ENCODE data around the gene NUDCD3.
A peak's percentile ranks its signal among the peaks of the same experiment; 100 is the strongest.

The NUDCD3 gene

GRCh38 chr7:44490351-44491200 lies at the start of gene NUDCD3:
Gene NUDCD3, minus strand, starts transcription at chr7:44490658. Its CDS starts 58 bp downstream, at chr7:44490600.
- DNase-seq: peak; percentile 84

DNA sequence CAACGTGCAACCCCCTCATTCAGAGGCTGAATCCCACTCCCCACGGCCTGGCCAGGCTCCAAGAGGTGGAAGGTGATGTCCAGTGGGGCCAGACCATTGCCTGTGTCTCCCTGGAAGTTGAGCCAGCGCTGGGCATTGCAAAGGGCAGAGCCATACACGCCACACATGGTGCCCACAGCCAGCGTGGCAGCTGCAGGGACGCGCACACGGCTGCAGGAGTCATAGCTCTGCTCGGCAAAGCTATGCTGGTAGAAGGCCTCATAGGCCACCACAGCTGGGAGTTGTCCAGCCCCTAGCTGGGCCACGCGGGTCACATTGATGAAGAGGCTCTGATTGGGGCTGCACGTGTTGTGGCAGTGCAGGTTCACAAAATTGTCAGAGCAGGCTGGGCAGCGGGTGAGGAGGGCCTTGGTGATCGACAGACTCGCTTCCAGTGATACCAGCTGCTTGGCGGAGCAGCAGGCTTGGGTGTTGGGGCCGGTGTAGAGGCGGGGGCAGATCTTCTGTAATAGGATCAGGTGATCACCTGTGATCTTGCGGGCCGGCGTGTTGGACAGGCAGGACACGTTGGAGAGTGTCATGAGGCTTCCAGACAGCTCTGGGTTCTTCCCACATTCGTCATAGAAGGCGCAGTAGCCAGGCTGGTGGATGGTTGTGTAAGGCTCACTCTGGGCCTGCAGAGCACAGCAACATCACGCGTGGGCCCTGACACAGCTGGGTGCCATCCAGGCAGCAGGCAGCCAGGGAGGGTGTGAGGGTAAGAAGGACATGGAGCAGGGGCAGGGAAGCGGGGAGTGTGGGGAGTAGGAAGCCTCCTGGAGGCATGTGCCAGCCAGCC lies 49.4 kb upstream of the NUDCD3 start:
- no peak for DNase-seq

DNA sequence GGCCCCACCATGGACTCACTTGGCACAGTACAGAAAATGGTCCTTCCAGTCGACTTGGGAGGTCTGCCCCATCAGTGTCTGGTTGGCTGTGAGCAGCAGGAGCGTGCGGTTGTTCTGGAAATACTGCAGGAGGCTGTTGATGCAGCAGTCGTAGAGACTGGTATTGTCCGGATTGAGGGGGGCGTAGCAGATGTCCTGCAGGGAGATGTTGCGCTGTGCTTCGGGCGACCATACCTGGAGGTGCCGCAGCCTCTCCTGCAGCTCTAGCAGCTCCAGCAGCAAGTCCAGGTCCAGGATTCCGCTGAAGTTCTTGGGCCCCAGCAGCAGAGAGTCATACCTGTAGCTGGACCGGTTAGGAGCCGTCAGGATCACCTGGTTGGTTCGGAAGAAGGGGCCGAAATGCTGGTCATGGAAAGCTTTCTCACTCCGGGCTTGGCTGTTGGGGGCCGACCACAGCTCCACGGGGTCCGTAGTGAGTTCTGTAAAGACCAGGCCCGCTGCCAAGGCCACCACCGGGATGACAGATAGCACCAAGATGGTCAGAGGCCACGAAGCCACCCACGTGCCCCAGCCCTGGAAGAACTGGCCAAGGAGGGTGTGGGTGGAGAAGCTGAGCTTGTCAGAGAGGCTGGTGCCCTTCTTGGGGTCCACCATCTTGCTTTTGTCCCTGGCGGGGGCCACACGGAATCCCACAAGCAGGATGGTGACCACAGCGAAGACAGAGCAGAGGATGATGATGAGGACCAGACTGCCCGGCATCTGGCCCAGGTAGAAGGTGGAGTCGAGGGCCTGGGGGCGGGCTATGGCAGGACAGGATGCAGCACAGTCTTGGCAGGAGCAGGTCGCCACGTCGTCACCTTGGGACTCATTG lies 48.6 kb upstream of the NUDCD3 start:
- no peak for DNase-seq

DNA sequence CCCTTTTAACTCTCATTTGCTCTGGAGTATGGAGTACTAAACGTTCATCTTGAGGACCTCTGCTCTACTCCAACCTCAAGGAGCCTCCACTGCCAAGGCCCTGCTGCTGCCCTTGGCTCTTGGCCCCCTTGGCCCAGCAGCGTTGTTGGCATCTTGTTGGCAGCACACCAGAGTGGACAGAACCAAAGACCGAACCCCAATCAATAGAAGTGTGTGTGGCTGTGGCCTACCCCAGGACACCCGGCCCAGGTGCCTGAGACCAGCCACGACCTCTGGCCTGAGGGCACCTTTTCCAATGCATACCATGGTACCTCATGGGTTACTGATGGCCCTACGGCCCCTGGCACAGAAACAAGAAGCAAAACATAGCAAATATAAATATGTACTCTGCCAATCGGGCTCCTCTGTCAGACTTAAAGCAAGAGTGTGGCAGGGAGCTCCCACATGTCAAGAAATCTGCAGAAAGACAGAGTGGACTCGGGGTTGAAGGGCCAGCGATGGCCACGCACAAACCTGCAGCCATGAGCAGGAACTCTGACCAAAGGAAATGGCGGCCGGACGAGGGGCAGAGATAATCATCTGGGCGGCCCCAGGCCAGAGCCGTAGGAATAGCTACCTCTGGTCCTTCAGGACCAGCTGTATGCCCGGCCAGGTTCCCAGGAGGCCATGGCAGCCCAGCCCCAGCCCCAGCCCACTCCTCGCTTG lies 47.8 kb upstream of the NUDCD3 start:
- no peak for DNase-seq

- DNase-seq: no peak
Observed at GRCh38 chr7:44537442-44537841, 47.0 kb upstream of the NUDCD3 start.

DNA sequence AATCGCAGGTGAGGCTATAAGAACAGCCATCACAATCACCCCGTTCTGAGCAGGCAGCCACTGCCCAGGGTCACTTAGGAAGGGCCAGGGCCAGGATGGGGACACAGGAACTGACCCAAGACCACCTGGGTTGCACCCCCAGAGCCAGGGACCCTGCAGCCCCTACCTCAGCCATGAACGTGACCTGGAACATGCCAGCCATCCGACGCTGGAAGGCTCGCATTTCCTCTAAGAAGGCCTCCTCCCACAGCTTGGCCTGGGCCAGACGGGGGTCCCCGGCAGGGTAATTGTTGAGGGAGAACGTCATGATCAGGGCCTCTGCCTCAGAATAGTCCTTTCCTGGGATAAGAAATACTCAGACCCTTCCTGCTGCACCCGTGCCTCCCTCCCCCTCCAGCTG lies 45.6 kb upstream of the NUDCD3 start:
- DNase-seq: no peak

- DNase-seq: no peak
Observed at GRCh38 chr7:44535348-44536064, 45.0 kb upstream of the NUDCD3 start.

- peak; percentile 44 for DNase-seq
Observed at GRCh38 chr7:44534501-44534900, 44.0 kb upstream of the NUDCD3 start.

DNA sequence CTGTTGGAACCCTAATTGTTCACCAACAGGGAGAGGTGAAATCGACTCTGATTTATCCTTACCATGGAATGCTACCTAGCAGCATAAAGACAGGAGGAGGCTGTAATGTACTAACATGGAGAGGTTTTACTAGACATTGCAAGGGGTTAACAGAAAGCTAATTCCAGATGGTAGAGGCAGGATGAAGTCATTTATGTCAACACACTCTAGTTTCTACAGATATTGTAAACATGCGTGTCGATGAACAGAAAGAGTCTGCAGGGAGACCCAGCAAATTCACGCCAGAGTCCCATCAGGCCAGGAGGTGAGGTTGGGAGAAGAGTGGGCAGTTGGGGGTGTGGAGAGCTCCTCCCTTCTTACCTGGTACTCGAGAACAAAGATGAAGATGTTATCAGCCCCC lies 43.6 kb upstream of the NUDCD3 start:
- DNase-seq: no peak

DNA sequence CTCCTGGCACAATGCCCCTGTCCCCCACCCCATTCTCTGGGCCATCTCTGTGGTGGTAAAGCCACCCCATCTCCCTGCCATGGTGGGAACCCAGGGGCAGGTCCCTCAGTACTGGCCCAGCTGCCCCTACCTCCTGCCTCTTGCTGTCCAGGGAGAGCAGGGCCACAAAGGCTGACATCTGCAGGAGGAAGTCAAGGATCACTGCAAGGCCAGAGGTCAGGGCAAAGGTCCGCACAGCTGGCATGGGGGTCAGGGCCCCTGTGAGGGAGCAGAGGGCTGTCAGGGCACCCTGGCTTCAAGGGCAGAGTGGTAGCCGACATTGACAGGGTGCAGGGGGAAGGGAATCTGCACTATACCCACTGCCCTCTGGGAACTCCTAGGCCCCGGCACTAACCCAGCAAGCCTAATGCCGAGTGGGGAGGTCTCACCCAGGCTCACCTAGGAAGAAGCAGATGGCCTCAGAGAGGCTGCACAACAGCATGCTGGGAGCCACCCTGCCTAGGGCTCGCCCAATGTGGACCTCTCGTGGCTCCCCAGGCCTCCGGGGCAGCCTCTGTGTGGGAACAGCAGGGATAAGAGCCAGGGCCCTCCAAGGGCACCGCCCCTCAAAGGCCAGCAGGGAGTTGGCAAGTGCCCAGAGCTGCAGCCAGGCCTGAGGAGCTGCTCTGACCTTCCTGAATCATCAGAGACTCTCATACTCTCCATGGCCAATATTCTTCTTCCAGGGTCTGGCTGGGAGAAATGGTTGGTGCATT lies 43.0 kb upstream of the NUDCD3 start:
- DNase-seq: no peak

DNA sequence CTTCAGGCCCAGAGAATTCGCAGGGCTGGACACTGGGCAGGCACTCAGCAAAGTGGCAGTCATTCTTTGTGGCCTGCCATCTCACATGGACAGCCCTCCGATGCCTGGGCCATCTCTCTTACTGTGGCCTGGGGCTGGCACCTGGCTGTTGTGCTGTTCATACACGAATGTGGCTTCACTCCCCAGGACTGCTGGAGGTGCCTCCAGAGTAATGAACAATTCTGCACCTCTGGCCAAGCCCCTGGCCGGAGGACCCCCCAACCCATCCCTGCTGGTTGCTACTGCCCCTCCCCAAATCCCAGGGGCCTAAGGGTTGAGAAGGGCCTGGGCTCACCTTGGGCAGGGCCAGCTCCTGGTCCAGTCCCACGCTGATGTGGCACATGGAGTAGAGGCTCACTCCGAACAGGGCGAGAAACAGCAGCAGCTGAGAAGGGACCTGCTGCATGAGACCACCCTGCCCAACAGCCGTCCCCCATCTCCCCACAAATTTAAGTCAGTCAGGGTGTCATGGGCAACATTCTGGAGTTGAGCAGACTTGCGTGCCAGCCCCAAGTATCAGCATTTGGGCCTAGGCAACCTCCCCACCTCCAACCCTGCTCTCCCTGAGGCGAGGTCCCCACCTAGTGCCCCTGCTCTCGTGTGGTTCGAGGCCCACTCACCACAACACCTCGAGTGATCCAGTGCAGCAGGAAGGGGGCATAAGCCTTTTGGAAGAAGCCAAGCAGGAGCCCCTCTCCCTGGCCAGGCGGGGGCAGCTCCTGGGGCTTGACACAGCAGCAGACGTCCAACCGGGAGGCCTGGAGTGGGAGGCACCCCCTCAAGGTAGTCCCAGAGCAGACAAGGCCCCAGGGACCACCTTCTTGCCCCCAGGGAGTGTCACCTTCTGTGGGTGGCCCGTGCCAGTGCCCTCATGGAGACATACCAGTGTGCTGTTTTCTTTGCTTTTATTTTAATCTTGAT lies 41.2 kb upstream of the NUDCD3 start:
- DNase-seq: no peak

DNA sequence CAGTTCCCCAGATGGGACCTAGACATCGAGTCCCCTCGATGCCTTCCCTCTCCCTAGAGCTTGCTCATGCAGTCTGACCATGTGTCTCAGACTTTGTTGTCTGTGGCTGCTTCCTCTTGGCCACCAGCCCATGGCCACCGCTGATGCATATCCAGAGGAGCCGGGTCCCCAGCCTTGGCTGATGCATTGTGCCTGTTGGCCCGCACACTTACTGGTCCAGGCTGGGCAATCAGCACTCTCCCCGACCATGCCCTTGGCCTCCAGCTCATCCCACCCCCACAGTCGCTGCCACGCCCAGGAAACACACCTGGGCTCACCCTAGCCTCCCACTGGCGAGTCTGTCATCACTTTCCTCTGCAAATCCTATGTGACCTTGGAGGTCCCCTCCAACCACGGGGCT lies 40.5 kb upstream of the NUDCD3 start:
- no peak for DNase-seq

GRCh38 chr7:44524811-44525388 lies 34.4 kb upstream of the NUDCD3 start:
- no peak for DNase-seq

GRCh38 chr7:44522315-44522714 lies 31.9 kb upstream of the NUDCD3 start:
- DNase-seq: no peak

DNA sequence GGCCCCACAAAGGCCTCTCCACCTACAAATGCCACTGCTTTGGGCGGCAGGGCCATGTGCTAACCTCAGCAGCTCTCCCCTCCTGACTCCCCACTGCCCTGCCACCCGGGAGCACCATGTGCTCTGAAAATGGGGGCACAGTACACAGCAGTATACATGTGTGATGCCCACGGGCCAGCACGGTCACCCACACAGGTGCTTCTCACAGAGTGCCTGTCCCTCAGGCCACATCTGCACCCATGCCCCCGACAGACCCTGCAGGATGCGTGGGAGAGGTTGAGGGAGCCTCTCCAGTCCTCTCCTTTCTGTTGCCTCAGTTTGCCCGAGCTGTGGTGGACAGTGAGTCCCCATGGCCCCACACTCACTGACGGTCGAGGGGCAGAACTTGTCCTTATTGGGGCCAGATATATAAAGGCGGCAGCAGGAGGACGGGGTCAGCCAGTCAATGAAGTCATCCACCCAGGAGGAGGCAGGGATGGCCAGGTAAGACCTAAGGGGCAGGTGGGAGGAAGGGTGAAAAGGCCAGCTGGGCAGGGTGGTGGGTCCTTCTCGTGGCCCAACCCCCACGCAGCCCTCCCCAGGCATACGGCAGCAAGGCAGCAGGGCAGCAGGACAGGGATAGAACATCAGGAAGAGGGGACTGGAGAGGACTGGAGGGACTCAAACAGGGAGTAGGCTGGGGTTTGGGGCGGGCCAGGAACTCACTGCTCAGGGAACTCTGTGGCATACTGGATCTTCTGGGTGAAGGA lies 31.1 kb upstream of the NUDCD3 start:
- DNase-seq: no peak

GRCh38 chr7:44520574-44520973 lies 30.1 kb upstream of the NUDCD3 start:
- no peak for DNase-seq

DNA sequence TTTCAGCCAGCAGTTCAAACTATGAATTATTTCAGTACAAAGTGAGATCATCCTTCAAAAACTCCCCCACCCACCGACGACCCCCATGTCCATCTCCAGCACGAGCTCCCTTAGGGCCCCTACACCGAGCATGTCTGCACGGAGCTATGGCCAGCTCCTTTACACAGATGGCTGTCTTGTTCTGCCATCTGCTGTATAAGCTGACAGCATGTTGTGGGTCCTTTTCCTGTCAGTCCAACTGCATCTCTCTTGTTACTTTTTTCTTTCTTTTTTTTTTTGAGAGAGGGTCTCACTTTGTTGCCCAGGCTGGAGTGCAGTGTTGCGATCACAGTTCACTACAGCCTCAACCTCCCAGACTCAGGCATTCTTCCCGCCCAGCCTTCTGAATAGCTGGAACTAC lies 29.1 kb upstream of the NUDCD3 start:
- DNase-seq: no peak

DNA sequence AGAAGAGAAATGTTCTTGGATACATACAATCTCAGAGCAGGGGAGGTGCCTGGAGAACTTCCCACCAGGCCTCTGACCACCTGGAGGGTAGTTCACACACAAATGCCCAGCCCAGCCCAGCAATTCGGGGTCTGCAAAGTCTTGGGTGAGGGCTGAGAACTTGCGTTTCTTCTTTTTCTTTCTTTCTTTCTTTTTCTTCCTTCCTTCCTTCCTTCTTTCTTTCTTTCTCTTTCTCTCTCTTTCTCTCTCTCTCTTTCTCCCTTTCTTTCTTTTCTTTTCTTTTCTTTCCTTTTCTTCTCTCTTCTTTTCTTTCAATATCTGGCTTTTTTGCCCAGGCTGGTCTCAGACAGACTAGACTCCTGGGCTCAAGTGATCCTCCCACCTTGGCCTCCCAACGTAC lies 28.3 kb upstream of the NUDCD3 start:
- DNase-seq: no peak

DNA sequence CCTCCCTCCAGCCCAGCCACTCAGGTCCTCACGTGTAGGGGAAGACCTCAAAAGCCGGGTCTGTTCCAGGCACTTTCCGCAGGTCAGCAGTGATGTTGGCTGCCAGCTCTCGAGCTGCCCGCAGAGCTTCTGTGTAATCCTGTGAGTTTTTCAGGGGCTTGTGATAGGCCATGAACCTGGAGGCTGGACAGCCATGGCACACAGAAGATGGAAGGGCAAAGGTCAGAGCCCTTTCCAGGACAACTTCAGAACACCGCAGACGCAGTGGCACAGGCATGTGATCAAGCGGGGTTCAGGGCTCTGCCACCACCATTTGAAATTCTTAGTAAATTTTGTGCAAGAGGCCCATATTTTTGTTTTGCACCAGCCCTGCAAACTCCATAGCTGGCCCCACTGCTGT lies 26.7 kb upstream of the NUDCD3 start:
- DNase-seq: no peak

All from activated naive CD4-positive, alpha-beta T cell treated with Interleukin-2 at 50 U/mL for 16 hours (primary cell).